BJ (cell line): Measurements from ENCODE around the gene FKBP1B. TPM values are rescaled to one million over a fixed set of nuclear protein-coding genes. Genes with fewer than 3 reads are reported as not detected.
"Not testable (repeated sequence)": the region's sequence is repeated elsewhere in the genome, so short reads cannot be mapped to it uniquely, and the experiment has no call there.

ENCODE experiments used
- CTCF ChIA-PET: fragments of 350-600 bp; formaldehyde crosslinking; extraction: SDS; loops from one replicate; lab custom pipeline; 2021; ENCODE audit warnings: antibody characterized with exemption, inconsistent platforms; lab: Yijun Ruan, JAX
- POLR2A ChIA-PET: fragments of 300-600 bp; sonication (Branson Sonifier 250); formaldehyde crosslinking; extraction: SDS; loops from one replicate; lab custom pipeline; 2021; ENCODE audit warnings: antibody characterized with exemption; lab: Charles Lee
- DNase-seq: peaks from one replicate; pipeline ENCODE4 v3.0.0-alpha.2; 2011; ENCODE audit warnings: low read depth
- H3K27me3 ChIP-seq: 2 replicates; pipeline ENCODE4 v1.6.0; 2011; ENCODE audit warnings: low read length; ENCODE audit not compliant: control insufficient read depth, insufficient read depth
- H3K36me3 ChIP-seq: 2 replicates; pipeline ENCODE4 v1.5.1; 2011; ENCODE audit warnings: low read length; ENCODE audit not compliant: control insufficient read depth, insufficient read depth
- H3K4me3 ChIP-seq: 2 replicates; pipeline ENCODE4 v1.5.1; 2011; ENCODE audit warnings: low read depth, mild to moderate bottlenecking, control low read depth, low read length
- polyA plus RNA-seq: library from polyadenylated mRNA; depleted of rRNA; stranded (reverse); fragments of >200 nt; gene quantifications from 2 replicates; pipeline ENCODE4 v1.2.3, GENCODE V29; 2011
- TF ChIP-seq, protein P1 (sequence below): IDR thresholded peaks from 2 replicates; pipeline ENCODE4 v1.5.1; 2011; ENCODE audit warnings: low read depth, mild to moderate bottlenecking, control low read depth, inconsistent platforms, low read length, moderate library complexity; ENCODE audit not compliant: insufficient read depth

Gene FKBP1B
- polyA plus RNA-seq, 1 experiment, result 15.9 TPM

DNA sequence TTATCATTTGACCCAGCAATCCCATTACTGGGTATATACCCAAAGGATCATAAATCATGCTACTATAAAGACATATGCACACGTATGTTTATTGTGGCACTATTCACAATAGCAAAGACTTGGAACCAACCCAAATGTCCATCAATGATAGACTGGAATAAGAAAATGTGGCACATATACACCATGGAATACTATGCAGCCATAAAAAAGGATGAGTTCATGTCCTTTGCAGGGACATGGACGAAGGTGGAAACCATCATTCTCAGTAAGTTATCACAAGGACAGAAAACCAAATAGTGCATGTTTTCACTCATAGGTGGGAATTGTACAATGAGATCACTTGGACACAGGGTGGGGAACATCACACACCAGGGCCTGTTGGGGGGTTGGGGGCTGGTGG lies 51.2 kb downstream of the FKBP1B start:
- DNase-seq, POLR2A ChIA-PET, H3K4me3 ChIP-seq, CTCF ChIA-PET, H3K27me3 ChIP-seq, H3K36me3 ChIP-seq: not testable (repeated sequence)

DNA sequence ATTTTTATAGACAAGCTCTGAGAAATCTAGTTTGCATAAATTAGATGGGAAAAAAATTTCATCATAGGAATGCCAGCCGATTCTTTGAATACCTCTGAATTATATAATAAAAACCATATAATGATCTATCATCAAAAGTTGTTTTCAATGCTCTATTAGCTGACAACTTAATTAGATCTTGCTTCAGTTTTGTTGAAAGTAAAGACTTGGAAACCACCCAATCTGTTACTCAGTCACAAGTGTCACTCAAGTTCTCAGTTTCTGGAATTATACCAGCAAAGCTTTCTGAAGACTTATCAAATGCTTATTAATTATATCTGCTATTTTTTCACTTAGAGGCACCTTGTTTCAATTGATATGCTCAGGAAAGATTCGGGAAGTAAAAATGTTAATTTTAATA lies 52.5 kb downstream of the FKBP1B start:
- Histone ChIP-seq H3K36me3 (peaks cover 3% of the 10 kb centered on the region; the same call in 1 of the 2 replicates), H3K27me3 (no peaks in the 10 kb centered on the region), H3K4me3 (no peak overlapping the region)
- no peak for DNase-seq
- TF ChIP-seq, protein P1, sequence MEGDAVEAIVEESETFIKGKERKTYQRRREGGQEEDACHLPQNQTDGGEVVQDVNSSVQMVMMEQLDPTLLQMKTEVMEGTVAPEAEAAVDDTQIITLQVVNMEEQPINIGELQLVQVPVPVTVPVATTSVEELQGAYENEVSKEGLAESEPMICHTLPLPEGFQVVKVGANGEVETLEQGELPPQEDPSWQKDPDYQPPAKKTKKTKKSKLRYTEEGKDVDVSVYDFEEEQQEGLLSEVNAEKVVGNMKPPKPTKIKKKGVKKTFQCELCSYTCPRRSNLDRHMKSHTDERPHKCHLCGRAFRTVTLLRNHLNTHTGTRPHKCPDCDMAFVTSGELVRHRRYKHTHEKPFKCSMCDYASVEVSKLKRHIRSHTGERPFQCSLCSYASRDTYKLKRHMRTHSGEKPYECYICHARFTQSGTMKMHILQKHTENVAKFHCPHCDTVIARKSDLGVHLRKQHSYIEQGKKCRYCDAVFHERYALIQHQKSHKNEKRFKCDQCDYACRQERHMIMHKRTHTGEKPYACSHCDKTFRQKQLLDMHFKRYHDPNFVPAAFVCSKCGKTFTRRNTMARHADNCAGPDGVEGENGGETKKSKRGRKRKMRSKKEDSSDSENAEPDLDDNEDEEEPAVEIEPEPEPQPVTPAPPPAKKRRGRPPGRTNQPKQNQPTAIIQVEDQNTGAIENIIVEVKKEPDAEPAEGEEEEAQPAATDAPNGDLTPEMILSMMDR, result no peak
- CTCF ChIA-PET, result interaction anchor here (0.6 to 1.8 kb wide), 3 partner anchors 158 to 286 kb away, joined by 3 read pairs; no protein-coding TSS in a partner anchor
- POLR2A ChIA-PET, result no interaction called here

DNA sequence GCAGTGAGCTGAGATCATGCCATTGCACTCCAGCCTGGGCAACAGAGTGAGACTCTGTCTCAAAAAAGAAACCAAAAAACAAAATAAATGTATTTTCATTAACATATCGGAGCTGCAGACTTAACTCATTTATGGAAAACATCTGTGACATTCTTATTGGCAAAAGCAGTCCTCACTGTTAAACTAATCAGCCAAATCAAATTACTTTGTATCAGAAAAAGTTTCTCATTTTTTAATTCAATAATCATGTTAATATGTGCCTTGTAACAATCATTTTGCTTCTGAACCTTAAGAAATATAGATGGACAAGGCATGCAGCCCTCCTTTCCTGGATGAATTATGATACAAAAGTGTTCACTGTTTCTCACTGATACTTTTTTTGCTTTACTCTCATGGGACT lies 53.1 kb downstream of the FKBP1B start:
- Histone ChIP-seq H3K4me3 (no peak overlapping the region), H3K27me3 (no peaks in the 10 kb centered on the region), H3K36me3 (peaks cover 3% of the 10 kb centered on the region; the same call in 1 of the 2 replicates)
- ChIA-PET CTCF (interaction anchor here (0.6 to 1.8 kb wide), 3 partner anchors 158 to 286 kb away, joined by 3 read pairs; no protein-coding TSS in a partner anchor), POLR2A (no interaction called here)
- DNase-seq, result no peak
- TF ChIP-seq, protein P1, result no peak

DNA sequence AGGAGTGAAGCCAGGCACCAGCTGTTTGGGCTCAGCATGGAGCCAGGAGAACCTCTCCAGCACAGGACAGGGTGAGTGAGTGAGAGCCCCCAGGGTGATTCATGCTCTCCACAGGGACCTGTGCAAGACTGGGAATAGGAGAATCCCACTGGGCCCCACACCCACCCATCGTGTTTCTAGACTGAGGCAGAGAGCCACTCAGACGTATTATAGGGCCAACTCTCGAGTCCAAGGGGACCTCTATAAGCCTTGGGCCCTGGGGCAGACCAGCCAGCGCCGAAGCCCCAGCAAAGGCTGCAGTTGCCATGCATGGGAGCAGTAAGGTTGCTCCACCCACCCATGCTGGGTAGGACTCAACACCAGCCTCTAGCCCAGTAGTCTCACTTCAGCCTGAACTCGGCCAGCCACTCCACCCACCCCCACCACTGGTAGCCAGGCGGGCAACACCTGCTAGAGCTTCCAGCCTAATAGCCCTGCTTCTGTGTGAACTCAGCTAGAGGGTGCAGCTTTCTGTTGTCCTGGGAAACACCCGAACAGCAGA lies 54.6 kb downstream of the FKBP1B start:
- ChIA-PET CTCF (no interaction called here), POLR2A (no interaction called here)
- DNase-seq, result no peak
- Histone ChIP-seq H3K36me3 (peaks cover 3% of the 10 kb centered on the region; the same call in 1 of the 2 replicates), H3K4me3 (no peak overlapping the region), H3K27me3 (no peaks in the 10 kb centered on the region)
- TF ChIP-seq, protein P1, result no peak

DNA sequence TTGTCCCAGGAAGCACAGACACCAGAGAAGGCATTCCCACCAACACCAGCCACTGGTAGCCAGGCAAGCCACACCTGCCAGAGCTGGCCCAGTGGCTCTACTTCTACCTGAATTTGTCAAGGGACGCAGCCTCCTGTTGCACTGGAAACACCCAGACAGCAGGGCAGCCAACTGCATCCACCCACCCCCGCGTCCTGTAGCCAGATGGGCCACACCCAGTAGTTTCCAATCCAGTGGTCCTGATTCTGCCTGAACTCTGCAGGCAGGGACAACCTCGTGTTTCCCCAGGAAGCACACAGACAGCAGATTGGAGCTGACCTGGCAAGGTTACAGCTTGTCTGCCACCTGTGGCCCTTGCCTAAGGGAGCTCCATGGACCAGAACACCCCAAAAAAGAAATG lies 55.4 kb downstream of the FKBP1B start:
- ChIA-PET CTCF (interaction anchor here (1.3 kb wide), 1 partner anchor 21 kb away, joined by 6 read pairs; the partner anchor contains the start of gene TP53I3), POLR2A (no interaction called here)
- no peak for DNase-seq
- no peaks in the 10 kb centered on the region for H3K27me3 ChIP-seq
- H3K36me3 ChIP-seq, result peaks cover 3% of the 10 kb centered on the region; the same call in 1 of the 2 replicates
- H3K4me3 ChIP-seq, result no peak overlapping the region
- TF ChIP-seq, protein P1, result no peak
